GM19025 (cell line): ENCODE measurements around the gene SPAG9.
A peak's percentile ranks its signal among the peaks of the same experiment; 100 is the strongest.
"Not testable (repeated sequence)": the region's sequence is repeated elsewhere in the genome, so short reads cannot be mapped to it uniquely, and the experiment has no call there.

ENCODE experiments used
- ATAC-seq: cut with Tn5 transposase; IDR thresholded peaks from one replicate; pipeline ENCODE4 v1.9.1; 2021; ENCODE audit warnings: mild to moderate bottlenecking, low read depth, moderate library complexity; ENCODE audit not compliant: unreplicated experiment

Gene SPAG9

DNA sequence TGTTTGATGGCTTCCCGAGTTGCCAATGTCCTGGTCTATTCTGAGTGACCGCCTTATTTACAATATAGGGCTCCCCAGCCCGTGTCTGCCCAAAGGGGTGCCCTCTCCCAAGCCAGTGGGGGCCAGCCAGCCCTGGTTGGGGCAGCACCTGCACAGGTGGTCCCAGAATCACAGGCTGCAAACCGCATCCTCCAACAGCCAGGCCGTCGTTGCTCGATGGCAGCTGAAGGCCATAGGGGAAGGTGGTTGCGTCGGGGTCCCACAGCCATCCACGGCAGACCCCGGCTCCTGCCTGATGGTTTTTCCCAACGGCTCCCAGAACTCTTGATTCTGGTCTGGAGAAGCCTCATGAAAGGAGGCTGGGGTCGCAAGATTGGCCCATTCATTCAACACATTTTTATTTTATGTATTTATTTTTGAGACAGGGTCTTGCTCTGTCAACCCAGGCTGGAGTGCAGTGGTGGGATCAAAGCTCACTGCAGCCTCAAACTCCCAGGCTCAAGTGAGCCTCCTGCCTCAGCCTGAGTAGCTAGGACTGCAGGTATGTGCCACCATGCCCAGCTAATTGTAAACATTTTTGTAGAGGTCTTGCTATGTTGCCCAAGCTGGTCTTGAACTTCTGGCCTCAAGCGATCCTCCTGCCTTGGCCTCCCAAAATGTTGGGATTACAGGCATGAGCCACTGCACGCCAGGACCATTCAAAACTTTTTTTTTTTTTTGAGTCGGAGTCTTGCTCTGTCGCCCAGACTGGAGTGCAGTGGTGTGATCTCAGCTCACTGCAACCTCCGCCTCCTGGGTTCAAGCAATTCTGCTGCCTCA lies 175.6 kb downstream of the SPAG9 start:
- no peak for ATAC-seq

DNA sequence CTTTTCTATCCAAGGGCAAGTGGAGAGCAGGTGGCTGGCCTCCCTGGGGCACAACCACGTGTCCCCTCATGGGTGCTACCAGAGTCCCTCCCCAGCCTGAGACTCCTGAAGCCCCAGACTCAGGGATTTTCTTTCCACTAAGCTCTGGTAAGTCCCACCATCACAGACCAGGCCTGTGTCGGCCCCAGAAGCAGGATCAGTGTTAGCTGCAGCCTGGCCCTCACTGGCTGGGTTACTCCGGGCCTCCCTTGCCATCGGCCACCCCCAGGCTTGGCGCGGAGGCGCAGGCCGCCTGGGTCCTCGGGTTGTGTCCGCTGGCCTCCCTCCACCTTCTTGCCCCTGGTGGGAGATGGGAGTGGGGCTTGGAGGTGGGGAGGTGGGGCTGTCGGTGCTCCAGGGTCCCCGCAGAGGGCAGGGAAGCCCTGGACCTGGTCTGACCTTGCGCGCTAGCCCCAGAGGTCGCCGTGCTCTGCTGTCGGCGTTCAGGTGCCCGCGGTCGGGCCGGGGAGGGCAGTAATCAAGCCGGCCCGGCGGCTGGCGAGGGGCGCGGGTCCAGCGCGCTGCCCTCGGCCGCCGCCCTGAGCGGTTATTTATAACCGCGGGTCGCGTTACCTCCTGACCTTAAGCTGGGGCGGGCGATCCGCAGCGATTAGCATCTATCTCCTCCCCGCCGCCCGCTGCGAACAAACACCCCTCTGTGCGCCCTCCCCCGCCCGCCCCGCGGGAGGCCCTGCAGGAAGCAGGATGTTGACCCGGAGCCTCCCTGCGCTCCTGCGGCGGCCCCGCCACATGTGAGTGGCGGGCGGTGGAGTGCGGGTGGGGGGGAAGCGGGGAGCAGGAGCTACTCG lies 176.4 kb downstream of the SPAG9 start:
- ATAC-seq, result no peak

DNA sequence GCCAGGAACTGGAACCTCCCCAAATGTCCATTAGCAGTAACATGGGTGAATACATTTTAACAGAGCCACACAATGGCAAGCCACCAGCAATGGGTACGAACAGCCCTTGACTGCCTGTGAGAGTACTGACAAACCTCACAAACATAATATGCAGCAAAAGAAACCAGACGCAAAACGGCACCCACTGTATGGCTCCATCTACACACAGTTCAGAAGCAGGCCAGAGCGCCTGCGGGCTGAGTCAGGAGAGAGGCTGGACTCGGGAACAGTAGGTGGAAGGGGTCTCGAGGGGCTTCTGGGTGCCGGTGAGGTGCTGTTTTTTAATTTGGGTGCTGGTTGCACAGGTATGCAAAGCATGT lies 177.1 kb downstream of the SPAG9 start:
- ATAC-seq, result no peak

DNA sequence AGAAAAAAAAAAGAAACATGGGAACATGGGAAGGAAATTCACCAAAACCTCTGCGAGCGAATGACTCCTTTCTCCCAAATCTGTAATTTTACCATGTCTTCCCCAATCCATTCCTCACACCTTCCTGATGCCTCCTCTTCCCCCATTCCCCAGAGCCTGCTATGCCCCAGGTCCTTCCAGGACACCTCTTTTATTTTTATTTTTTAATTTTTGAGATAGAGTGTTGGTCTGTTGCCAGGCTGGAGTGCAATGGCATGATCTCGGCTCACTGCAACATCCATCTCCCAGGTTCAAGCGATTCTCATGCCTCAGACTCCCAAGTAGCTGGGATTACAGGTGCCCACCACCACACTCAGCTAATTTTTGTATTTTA lies 179.0 kb downstream of the SPAG9 start:
- ATAC-seq, result not testable (repeated sequence)

DNA sequence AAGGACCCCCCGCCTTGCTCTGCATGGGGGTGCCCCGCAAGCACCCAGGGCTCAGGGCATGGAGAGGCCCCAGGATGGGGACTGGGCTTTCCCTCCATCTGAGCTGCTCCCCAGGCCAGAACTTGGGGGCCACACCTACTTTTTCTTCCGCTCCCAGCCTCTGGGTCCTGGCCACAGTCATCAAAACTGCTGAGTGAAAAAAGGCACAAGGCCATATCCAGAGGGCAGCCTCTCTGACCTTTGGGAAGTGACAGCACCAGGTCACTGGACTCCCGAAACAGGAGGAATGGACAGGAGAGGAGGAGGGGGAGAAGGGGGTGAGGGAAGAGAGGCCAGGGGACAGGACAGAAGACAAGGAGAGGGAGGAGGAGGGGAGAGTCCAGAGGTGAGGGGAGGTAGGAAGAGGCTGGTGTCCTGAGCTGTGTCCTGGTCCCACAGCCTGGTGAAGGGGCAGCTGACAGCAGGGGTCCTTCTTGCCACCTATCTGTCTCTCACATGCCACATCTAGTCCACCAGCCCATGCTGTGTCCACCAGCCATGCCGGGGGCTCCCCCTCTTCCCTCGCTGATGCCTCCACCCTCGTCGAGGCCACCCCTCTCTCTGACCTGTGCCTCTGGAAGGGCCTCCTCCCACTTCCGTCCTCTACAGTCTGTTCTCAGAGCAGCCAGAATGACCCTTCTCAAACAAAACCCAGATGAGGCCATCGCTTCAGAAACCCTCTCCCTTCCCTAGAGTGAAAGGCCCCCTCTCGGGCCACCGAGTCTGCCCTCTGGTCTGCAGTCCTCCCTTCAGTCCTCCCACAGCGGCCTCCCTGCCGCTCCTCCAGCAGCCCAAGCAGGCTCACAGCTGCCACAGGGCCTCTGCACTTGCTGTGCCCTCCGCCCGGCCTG lies 180.6 kb downstream of the SPAG9 start:
- no peak for ATAC-seq

DNA sequence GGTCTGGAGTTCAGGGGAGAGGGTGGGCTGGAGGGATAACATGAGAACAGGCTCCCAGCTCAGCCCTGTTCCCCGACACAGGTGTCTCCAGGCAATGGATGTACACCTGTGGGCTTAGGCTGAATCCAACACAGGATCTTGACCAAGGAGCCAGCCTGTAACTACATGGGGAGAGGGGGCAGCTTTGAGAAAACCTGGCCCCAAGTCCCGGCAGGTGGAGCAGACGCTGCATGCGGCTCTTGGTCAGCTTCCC lies 181.2 kb downstream of the SPAG9 start:
- ATAC-seq, result no peak

DNA sequence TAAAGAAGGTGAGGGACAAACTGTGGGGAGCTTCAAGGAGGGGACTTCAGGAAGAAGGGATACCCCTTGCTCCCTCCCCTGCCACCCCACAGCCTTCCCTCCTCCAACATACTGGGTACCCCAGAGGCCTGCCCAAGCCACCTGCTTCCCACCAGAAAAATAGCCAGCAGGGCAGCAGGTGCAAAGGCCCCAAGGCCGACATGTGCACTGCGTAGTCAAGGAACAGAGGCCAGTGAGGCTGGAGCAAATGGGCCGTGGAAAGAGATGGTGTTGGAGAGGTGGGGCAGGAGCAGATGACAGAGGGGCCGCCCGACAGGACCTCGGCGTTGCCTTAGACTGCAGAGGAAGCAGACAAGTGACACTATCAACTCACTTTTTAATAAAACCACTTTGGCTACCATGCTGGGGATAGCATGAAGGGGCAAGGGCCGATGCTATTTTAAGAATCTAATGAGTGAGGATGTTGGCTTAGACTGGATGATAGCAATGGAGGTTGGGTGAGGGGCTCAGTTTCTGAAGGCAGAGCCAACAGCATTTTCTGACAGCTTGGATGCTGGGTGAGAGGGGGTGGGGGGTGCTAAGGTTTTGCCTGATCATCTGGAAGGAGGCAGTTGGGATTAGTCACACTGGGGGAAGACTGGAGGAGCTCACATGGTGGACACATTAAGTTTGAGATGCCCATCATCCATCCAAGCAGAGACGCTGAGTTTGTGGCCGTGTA lies 181.7 kb downstream of the SPAG9 start:
- no peak for ATAC-seq

DNA sequence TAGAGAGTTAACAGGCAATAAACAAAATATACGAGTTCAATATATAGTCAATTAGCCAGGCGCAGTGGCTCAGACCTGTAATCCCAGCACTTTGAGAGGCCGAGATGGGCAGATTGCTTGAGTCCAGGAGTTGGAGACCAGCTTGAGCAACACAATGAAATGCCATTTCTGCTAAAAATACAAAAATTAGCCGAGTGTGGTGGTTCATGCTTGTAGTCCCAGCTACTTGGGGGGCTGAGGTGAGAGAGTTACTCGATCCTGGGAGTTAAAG lies 184.7 kb downstream of the SPAG9 start:
- no peak for ATAC-seq

DNA sequence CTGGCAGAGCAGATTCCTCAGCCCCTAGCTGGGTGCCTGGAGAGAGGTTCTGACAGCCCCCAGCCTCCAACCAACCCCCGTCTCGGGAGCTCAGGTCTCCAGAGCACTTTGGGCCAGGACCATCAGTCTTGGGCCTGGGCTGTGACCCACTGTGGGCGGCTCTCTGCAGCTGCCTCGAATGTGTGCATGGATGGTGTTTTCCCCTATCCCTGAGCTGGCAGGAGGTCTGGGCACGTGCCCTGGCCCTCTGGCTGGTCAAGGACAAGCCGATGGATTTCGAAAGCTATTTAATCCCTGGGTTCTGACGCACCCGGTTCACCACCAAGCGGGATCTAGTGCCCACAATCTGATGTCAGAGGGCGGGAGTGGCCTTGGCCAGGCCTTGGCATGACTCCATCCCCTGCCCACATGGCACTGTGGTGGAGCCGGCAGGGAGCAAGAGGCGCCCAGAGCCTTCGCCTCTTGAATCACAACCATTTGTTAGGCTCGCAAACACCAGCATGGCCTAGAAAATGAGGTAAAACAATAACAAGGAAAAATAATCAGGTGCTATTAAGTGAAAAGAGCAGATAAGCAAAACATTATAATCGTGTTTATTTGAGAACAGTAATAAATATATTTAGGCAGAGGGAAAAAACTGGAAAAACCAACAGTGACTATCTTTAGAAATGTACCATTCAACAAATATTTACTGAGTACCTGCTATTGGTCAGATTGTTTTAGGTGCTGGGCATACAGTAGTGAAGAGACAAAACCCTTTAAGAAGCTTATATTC lies 185.3 kb downstream of the SPAG9 start:
- ATAC-seq, result no peak

DNA sequence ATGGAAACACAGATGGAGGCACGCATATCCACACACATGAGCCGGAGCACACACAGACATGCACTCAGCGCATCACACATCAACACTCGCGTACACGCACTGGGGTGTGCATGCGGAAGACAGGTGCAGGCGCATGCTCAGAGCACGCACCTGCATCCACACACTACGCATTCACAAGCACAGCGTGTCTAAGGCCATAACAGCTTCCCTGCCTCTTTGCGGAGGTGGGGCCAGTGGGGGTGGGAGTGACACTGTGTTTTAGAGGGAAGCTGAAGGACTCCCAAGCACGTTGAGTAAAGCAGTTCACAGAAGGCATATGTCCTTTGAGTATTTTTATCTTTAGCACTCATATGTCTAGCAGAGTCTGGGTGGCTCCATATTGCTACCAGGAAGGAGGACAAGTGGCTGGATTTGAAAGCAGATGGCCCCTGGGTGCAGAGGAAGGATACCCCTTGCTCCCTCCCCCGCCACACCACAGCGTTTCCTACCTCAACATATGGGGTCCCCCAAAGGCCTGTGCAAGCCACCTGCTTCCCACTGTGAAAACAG lies 185.9 kb downstream of the SPAG9 start:
- ATAC-seq, result no peak

DNA sequence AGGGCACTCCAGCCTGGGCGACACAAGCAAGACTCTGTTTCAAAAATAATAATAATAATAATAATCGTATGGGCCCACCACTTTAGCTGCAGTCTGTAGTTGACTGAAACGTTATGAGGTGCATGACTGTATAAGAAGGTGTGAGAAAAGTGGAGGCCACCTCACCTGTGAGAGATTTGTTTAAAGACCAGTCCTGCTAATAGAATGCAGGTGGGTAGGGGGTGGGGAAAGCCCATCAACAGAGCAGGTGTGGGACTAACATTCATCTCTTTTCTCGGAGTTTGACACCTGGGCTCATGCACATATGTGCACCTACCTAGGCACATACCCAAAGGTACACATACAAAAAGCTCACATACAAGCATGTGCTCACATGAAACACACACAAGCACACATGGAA lies 186.5 kb downstream of the SPAG9 start:
- no peak for ATAC-seq

DNA sequence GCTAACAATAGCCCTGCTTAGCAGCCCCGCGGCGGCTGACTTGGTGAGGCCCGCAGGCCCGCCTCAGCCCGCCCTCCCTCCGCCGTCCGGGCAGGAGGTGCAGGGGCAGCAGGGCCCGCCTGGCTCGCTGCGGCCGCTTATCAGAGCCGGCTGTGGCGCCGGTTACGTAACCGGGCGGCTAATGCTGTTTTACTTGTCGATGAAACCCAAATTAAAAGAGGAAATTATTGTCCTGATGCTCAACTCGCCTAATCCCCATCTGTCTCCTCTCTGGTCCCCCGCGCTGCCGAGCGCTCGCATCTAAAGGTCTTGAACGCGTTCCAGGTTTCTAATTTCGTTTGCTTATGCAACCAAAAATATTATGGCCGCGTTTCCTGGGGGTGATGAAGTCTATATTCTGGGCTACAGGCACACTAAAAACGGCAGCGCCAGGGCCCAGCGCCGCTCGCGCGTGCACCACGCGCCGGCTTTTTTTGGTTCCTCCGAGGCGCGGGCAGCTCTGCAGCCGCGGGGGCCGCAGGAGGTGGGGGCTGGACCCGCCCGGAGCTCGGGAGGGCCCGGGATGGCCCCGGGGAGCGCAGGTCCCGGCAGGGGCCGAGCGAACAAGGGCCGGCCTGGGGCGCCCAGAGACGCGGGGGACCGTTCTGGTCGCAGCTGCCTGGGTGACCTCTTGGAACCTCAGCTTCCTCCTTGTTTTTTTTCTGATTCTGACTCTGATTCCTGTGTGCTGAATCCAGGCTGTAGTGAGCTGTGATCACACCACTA lies 189.3 kb downstream of the SPAG9 start:
- peak; percentile 49 for ATAC-seq

DNA sequence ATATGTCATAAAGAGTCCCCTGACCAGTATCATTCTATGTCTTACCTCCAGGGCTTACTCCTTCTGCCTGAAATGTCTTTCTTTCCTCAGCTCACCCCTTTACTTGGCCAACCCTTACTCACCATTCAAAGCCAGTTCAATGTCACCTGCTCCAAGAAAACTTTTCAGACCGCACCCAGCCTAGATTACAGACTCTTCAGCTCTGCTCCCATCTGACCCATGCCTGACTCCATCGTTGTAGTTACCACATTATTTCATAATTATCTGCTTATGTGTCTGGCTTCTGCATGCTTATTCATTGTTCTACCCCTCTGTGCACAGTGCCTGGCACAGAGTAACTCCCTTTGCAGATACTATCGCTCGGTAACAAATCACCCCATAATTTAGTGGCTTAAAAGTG lies 192.0 kb downstream of the SPAG9 start:
- ATAC-seq, result no peak

DNA sequence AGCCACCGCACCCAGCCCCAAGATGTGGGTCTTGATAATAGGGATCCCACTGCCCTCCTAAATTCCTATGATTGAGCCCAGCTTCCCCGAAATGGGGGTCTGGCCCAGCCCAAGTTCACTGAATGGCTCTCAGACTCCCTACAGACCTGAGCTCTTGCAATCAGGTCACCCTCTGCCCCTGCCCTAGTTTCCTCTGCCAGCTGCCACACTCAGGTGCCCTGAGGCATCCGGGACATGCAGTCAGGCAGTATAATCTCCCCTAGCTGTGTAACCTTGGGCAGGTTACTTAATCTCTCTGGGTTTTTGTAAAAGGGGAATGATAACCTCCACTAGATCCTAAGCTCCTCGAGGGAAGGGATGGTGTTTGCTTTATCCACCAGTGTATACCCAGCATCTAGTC lies 193.4 kb downstream of the SPAG9 start:
- ATAC-seq, result no peak

DNA sequence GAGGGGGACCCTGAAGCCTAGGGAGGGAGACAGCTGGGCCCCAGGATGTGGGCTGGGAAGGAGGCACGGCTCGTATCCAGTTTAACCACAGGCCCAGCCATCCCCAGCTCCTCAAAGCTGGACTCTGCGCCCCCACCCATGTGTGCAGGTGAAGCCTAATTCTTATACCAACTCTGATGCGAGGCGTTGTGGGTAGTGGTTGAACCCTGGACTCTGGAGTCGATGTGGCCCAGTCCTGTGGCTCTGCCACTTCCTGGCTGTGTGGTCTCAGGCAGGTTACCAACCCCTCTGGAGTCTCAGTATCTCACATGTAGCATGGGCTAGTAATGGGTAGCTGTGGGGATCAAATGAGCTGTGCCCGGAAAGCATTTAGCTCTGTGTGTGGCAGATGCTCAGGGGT lies 194.1 kb downstream of the SPAG9 start:
- ATAC-seq, result no peak

DNA sequence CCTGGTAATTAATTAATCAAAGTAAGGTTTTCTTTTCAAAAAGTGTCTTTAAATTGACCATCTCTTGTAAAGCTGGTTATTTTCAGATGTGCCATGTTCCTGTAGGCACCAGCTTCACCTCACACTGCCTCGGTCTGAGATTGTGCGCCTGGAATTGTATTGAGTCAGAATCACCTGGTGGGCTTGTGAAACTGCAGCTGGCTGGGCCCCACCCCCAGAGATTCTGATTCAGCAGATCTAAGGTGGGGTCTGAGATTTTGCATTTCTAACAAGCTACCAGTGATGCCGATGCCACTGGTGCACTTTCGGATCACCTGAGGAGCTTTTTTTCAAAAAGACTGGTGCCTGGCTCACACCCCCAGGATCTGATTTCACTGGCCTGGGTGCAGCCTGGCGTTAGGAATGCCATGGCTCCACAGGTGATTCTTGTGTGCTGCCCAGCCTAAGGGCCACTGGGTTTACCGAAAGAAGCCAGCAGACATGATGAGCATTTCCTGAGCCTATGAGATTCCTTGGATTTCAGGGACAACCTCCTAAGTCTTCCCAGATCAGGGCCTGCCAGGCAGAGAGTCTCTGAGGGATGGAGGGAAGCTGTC lies 195.3 kb downstream of the SPAG9 start:
- ATAC-seq, result no peak

DNA sequence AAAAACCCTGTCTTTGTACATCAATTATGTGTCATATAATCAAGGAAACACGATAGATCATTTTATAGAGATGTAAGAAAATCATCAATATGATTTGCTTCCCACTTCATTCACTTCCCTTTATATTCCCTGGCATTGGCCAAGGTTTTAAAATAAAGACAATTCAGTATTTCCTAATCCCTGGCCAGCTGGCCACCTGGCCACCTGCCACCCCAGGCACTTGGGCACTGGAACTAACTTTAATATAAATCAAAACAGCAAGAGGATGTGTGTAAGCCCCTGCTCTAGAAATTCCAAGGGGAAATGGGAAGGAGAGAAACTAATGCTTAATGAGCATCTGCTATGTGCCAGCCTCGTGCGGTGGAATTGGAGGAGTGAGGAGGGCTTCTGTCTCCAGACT lies 195.9 kb downstream of the SPAG9 start:
- ATAC-seq, result no peak

DNA sequence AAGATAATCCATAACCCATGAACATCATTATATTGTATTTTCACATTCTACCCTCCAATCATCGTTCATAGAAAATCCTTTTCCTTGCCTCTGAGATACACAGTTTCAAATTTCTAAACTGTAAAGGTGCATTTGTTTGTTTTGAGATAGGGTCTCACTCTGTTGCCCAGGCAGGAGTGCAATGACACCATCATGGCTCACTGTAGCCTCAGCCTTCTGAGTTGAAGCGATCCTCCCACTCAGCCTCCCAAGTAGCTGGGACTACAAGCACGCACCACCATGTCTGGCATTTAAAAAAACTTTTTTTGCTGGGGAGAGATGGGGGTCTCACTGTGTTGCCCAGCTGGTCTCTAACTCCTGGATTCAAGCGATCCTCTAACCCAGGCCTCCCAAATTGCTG lies 196.4 kb downstream of the SPAG9 start:
- no peak for ATAC-seq

DNA sequence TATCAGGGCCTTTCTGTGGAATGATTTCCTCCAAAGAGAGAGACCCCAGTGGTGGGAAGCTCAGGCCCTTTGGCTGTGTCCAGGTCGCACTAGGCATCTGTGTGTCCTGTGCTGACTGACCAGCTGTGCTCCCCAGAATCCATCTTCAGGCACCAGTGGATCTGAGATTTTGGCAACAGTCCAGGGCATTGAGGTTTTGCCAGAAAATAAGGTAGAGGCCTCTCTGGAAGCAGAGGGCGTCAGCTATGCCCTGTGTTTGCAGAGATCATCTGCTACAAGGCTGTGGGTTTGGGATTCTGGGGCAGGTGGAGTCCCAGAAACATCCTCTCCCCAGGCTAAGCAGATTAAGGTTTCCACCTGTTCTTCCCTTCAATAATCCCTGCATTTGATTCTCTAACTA lies 197.1 kb downstream of the SPAG9 start:
- no peak for ATAC-seq
